ENCODE measurements around the gene SARS1.
"Not testable (repeated sequence)": the region's sequence is repeated elsewhere in the genome, so short reads cannot be mapped to it uniquely, and the experiment has no call there.

SARS1 gene

GRCh38 chr1:109207467-109208103, 6.1 kb upstream of the SARS1 start:
- Mint-ChIP-seq H3K4me3 (no peak overlapping the region), H3K4me1 (peaks cover 6% of the 10 kb centered on the region)

DNA sequence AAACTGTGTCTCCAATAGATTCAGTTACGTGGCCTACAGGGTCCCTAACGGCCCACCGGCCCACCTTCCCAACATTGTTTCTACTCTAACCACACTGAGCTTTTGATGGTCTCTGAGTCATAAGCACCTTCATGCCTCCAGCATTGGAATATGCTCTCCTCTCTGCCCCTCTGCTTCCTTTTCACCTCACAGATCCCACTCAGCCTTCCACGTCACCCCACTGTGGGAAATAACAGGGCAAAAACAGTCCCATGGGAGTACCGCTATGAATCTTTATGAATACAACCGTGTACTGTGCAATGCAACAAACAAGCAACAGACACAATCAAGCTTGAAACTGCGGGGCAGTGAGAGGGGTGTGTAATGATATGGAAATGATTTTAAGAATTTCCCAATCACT, 5.3 kb upstream of the SARS1 start:
- peaks cover 6% of the 10 kb centered on the region for H3K4me1 Mint-ChIP-seq
- no peaks in the 10 kb centered on the region for H3K9me3 Mint-ChIP-seq
- no peak overlapping the region for H3K4me3 Mint-ChIP-seq
- peaks cover 8% of the 10 kb centered on the region for H3K27me3 Mint-ChIP-seq
- ATAC-seq, result no peak
- H3K36me3 Mint-ChIP-seq, result no peaks in the 10 kb centered on the region
- no peak overlapping the region for H3K27ac Mint-ChIP-seq

More at GRCh38 chr1:109207467-109208103, 6.1 kb upstream of the SARS1 start:
- no peak for ATAC-seq
- Mint-ChIP-seq H3K36me3 (no peaks in the 10 kb centered on the region), H3K27me3 (peaks cover 8% of the 10 kb centered on the region), H3K9me3 (no peaks in the 10 kb centered on the region), H3K27ac (no peak overlapping the region)

- H3K4me1 Mint-ChIP-seq, result peaks cover 6% of the 10 kb centered on the region
- H3K4me3 Mint-ChIP-seq, result no peak overlapping the region
- H3K36me3 Mint-ChIP-seq, result no peaks in the 10 kb centered on the region
- no peak for ATAC-seq
- no peak overlapping the region for H3K27ac Mint-ChIP-seq
- no peaks in the 10 kb centered on the region for H3K9me3 Mint-ChIP-seq
- peaks cover 8% of the 10 kb centered on the region for H3K27me3 Mint-ChIP-seq
Measured at GRCh38 chr1:109208836-109209463, 4.8 kb upstream of the SARS1 start.

GRCh38 chr1:109210058-109210457, 3.7 kb upstream of the SARS1 start:
- Mint-ChIP-seq H3K4me1 (peaks cover 12% of the 10 kb centered on the region), H3K27me3 (peaks cover 8% of the 10 kb centered on the region), H3K27ac (no peak overlapping the region), H3K36me3 (no peaks in the 10 kb centered on the region), H3K4me3 (no peak overlapping the region), H3K9me3 (no peaks in the 10 kb centered on the region)
- ATAC-seq, result no peak

DNA sequence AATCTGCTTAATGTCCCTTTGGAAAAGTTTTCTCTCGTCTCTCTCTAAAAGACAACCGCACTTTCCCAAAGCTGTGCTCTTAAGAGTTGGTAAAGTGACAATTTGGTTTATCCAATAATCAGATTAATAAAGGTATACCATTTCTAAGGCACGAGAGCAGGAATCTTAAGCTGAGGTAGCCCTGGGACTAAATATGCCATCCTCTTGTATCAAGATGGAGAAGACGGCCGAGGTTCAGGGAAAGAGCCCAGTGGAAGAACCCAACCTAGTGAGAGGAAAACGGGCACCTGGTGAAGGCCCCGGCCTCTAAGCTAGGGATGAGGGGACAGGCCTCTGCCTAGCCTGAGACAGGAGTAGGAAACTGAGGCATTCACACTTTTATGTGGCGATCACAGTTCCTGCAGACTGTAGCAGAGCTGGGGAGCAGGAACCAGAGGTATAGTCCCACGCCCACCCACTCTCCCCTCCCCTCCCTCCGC, 334 bp upstream of the SARS1 start:
- peak overlapping the region; percentile 79 for H3K27ac Mint-ChIP-seq
- peaks cover 8% of the 10 kb centered on the region for H3K27me3 Mint-ChIP-seq
- ATAC-seq, result no peak
- peak overlapping the region; percentile 98 for H3K4me3 Mint-ChIP-seq
- H3K9me3 Mint-ChIP-seq, result no peaks in the 10 kb centered on the region
- H3K36me3 Mint-ChIP-seq, result peaks cover 13% of the 10 kb centered on the region
- H3K4me1 Mint-ChIP-seq, result peaks cover 33% of the 10 kb centered on the region

GRCh38 chr1:109214695-109215623, 1.2 kb downstream of the SARS1 start:
- H3K36me3 Mint-ChIP-seq, result peaks cover 24% of the 10 kb centered on the region
- H3K9me3 Mint-ChIP-seq, result no peaks in the 10 kb centered on the region
- H3K4me1 Mint-ChIP-seq, result peaks cover 37% of the 10 kb centered on the region
- no peak for ATAC-seq
- H3K27ac Mint-ChIP-seq, result peak overlapping the region; percentile 79
- H3K4me3 Mint-ChIP-seq, result peak overlapping the region; percentile 98
- no peaks in the 10 kb centered on the region for H3K27me3 Mint-ChIP-seq

GRCh38 chr1:109216662-109217061, 2.9 kb downstream of the SARS1 start:
- ATAC-seq, result no peak
- peaks cover 24% of the 10 kb centered on the region for H3K36me3 Mint-ChIP-seq
- H3K4me3 Mint-ChIP-seq, result no peak overlapping the region
- H3K27me3 Mint-ChIP-seq, result no peaks in the 10 kb centered on the region
- H3K9me3 Mint-ChIP-seq, result no peaks in the 10 kb centered on the region
- peaks cover 42% of the 10 kb centered on the region for H3K4me1 Mint-ChIP-seq
- peak overlapping the region; percentile 40 for H3K27ac Mint-ChIP-seq

DNA sequence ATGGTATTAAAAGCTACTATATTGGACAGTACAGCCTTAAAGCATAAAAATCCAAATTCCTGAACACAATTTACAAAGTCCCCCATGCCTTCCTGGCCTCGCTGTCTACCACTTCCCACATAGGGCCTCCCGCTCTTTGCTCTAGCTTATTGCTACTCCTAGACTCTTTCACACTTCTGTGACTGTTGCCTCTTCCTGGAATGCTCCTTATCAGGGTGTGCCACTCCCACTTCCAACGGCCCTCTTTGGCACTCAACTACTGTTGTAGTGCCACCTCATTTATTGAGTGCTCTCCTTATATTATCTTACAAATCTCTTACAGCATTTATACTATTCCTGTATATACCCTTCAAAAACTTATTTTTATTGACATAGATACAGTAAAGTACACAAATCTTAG, 4.8 kb downstream of the SARS1 start:
- Mint-ChIP-seq H3K27ac (no peak overlapping the region), H3K27me3 (no peaks in the 10 kb centered on the region), H3K9me3 (no peaks in the 10 kb centered on the region), H3K4me1 (peaks cover 42% of the 10 kb centered on the region), H3K4me3 (no peak overlapping the region), H3K36me3 (peaks cover 25% of the 10 kb centered on the region)
- ATAC-seq, result no peak

- H3K4me1 Mint-ChIP-seq, result peaks cover 25% of the 10 kb centered on the region
- H3K27ac Mint-ChIP-seq, H3K4me3 Mint-ChIP-seq, H3K9me3 Mint-ChIP-seq, ATAC-seq, H3K27me3 Mint-ChIP-seq: not testable (repeated sequence)
- H3K36me3 Mint-ChIP-seq, result peaks cover 26% of the 10 kb centered on the region
Measured at GRCh38 chr1:109221201-109221600, 7.5 kb downstream of the SARS1 start.

DNA sequence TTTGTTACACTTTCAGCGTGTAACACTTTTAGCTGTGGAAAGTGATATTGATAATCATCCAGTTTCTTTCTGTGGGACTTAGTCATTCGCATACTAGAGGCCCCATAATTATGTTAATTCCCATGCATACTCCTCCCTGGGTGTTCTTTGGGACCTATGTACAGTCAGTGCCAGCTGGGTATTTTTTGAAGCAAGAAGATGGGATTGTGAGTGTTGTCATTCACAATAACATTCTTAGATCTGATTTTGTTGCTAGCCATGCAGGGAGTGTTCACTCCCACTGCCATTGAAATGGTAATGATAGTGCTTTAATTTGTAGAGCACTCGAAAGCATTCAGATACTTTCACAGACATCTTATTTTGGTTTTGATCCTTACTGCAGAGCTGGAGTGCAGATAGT, 11.6 kb downstream of the SARS1 start:
- H3K27me3 Mint-ChIP-seq, result no peaks in the 10 kb centered on the region
- no peak for ATAC-seq
- H3K4me1 Mint-ChIP-seq, result peaks cover 3% of the 10 kb centered on the region
- H3K4me3 Mint-ChIP-seq, result no peak overlapping the region
- H3K9me3 Mint-ChIP-seq, result no peaks in the 10 kb centered on the region
- peaks cover 20% of the 10 kb centered on the region for H3K36me3 Mint-ChIP-seq
- no peak overlapping the region for H3K27ac Mint-ChIP-seq

- no peak for ATAC-seq
- no peaks in the 10 kb centered on the region for H3K27me3 Mint-ChIP-seq
- H3K27ac Mint-ChIP-seq, result no peak overlapping the region
- H3K9me3 Mint-ChIP-seq, result no peaks in the 10 kb centered on the region
- H3K36me3 Mint-ChIP-seq, result peaks cover 25% of the 10 kb centered on the region
- no peak overlapping the region for H3K4me3 Mint-ChIP-seq
- H3K4me1 Mint-ChIP-seq, result no peaks in the 10 kb centered on the region
Measured at GRCh38 chr1:109225711-109226445, 12.2 kb downstream of the SARS1 start.

DNA sequence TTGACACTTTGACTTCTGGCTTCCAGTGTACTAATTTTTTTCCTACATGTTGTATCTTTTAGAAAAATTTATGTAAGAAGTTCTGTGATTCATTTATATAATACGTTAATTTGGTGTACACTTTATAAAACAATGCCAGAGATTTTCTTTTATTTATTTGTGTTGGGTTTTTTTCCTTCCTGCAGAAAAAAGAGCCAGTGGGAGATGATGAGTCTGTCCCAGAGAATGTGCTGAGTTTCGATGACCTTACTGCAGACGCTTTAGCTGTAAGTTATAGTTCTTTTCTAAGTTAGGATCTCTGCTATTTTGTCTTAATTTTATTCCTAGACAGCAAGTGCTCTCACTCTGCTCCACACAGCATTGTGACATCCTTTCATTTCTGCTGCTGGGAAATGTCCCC, 14.4 kb downstream of the SARS1 start:
- H3K27me3 Mint-ChIP-seq, result no peaks in the 10 kb centered on the region
- no peaks in the 10 kb centered on the region for H3K9me3 Mint-ChIP-seq
- no peak overlapping the region for H3K4me3 Mint-ChIP-seq
- no peak for ATAC-seq
- peaks cover 35% of the 10 kb centered on the region for H3K36me3 Mint-ChIP-seq
- H3K27ac Mint-ChIP-seq, result no peak overlapping the region
- no peaks in the 10 kb centered on the region for H3K4me1 Mint-ChIP-seq

DNA sequence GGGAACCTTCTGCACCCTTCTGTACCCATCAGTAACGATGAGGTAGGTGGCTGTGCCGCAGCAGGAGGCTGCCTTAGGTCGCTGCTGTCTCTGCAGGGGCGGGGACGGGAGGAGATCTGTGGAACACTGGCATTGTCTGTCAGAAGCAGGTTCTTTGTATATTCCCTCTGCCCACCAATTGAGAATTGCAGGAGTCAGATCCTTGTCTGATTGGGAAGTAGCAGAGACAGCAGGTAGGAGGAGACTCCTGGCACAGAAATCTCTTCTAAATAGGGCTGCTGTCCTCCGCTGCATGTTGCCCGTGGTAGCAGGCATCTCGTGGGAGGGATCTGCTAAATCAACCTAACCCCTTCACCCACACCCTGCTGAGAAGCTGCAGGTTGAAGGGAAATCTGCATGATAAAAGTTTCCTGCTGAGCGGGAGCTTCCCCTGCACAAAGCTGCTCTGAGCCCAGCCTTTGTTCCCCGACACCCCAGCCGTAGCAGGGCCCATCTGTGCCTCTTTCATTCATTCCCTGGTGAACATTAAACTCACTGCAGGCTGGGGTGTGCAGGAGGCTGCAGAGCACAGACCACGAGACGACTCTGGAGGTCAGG, 15.9 kb downstream of the SARS1 start:
- Mint-ChIP-seq H3K27me3 (no peaks in the 10 kb centered on the region), H3K4me3 (no peak overlapping the region), H3K36me3 (peaks cover 28% of the 10 kb centered on the region), H3K9me3 (no peaks in the 10 kb centered on the region), H3K27ac (no peak overlapping the region), H3K4me1 (no peaks in the 10 kb centered on the region)
- no peak for ATAC-seq

GRCh38 chr1:109231066-109231465, 17.3 kb downstream of the SARS1 start:
- Mint-ChIP-seq H3K27me3 (no peaks in the 10 kb centered on the region), H3K36me3 (peaks cover 42% of the 10 kb centered on the region), H3K27ac (no peak overlapping the region), H3K9me3 (no peaks in the 10 kb centered on the region), H3K4me1 (no peaks in the 10 kb centered on the region), H3K4me3 (no peak overlapping the region)
- ATAC-seq, result no peak
